ENCODE results near the gene MFF. TPM values are rescaled to one million over a fixed set of nuclear protein-coding genes. Genes with fewer than 3 reads are reported as not detected.
"Not testable (repeated sequence)": the region's sequence is repeated elsewhere in the genome, so short reads cannot be mapped to it uniquely, and the experiment has no call there.

MFF gene
- total and polyA plus RNA-seq, 2 donors (not counting 3 experiments of a cell fraction or from before 2014, with no cell fraction given) = 36.3 to 65.1 TPM

DNA sequence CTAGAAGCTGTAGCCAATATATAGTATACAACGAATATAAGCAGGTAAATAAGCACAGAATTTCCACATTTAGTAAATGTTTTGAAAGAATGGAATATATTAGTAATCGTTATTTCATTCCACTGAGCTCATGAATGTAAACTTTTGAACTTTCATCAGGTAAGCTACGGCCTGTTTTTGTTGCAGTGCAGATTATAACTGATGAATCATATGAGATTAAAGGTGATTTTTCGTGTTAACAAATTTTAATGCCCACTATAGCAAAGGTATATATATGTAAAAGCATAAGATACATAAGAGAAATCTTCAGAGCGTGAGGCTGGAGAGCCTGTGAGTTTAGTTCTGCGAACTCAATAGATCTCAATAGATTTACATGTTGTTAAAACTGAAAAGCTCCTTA, 61.6 kb downstream of the MFF start:
- CTCF ChIA-PET = interaction anchor here (1.4 to 1.8 kb wide), 2 partner anchors 25 to 380 kb away, joined by 3 to 5 read pairs; no protein-coding TSS in a partner anchor
- no peaks in the 10 kb centered on the region for H3K36me3 ChIP-seq (ENCODE audit: control insufficient read depth in 2 of 2, extremely low read depth in 1 of 2, insufficient read depth in 2 of 2, low read length in 2 of 2)
- no TSS peak for BruUV-seq (replicated peaks)

DNA sequence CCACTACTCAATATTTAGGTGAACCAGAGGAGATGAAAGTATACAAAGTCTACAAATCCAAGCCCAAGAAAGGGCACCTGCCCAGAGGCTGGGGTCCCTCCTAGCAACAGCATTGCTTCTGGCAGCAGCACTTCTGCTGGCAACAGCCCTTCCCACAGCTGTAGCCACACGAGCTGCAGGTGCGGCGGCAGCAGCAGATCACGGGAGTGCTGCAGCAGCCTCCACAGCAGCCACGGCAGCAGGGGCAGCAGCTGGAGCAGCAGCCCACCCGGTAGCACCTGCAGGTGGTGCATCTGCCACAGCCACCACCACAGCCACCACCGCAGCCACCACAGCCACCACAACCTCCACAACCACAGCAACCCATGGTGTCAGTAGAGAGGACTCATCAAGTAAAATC, 62.5 kb downstream of the MFF start, which contains the start of gene SCYGR1:
Gene SCYGR1 (minus strand): TSS at position 367 of the 400 bp plus-strand sequence. CDS start 0 bp downstream, at position 367.
- H3K9me3 ChIP-seq (replicated peaks; ENCODE audit: control insufficient read depth, insufficient read depth, low read length); H3K27me3 ChIP-seq (ENCODE audit: control insufficient read depth in 2 of 2, insufficient read depth in 2 of 2, low read length in 2 of 2); H3K9ac ChIP-seq (replicated peaks; ENCODE audit: extremely low read depth, insufficient read depth, low read length); H3K79me2 ChIP-seq (ENCODE audit: control insufficient read depth, insufficient read depth, low read length); dilution Hi-C loops (cut with MboI; ENCODE audit: extremely low pct_ligation_motif_present, low sequenced_read_pairs); H2AFZ ChIP-seq (ENCODE audit: low read depth, low read length); DNase-seq (ENCODE audit: low read depth, low spot score); BruUV-seq (replicated peaks); H4K20me1 ChIP-seq (replicated peaks; ENCODE audit: control insufficient read depth, extremely low read depth, insufficient read depth, low read length); H3K36me3 ChIP-seq (ENCODE audit: control insufficient read depth in 2 of 2, extremely low read depth in 1 of 2, insufficient read depth in 2 of 2, low read length in 2 of 2); H3K4me1 ChIP-seq (ENCODE audit: control insufficient read depth, extremely low read depth, insufficient read depth, low read length); FAIRE-seq; H3K4me2 ChIP-seq (ENCODE audit: insufficient read depth, low read length); intact Hi-C loops (cut with micrococcal nuclease); H3K9me1 ChIP-seq (replicated peaks; ENCODE audit: control insufficient read depth, extremely low read depth, insufficient read depth, low read length); POLR2A ChIA-PET; H3K4me3 ChIP-seq (replicated peaks in 1 of 3; ENCODE audit: insufficient read depth in 1 of 3, low read depth in 1 of 3, low read length in 3 of 3); H3K27ac ChIP-seq (ENCODE audit: insufficient read depth, low read depth, low read length): not testable (repeated sequence)
- CTCF ChIA-PET = interaction anchor here (1.8 kb wide), 1 partner anchor 379 kb away, joined by 5 read pairs; no protein-coding TSS in a partner anchor

More for the DNA sequence above, 61.6 kb downstream of the MFF start:
- DNase-seq (ENCODE audit: low read depth, low spot score) (no peak), FAIRE-seq (no peak)
- no peak overlapping the region for H3K27ac ChIP-seq (ENCODE audit: insufficient read depth, low read depth, low read length)
- H3K9me1 ChIP-seq (replicated peaks; ENCODE audit: control insufficient read depth, extremely low read depth, insufficient read depth, low read length) = no peaks in the 10 kb centered on the region
- H3K4me3 ChIP-seq (replicated peaks in 1 of 3; ENCODE audit: insufficient read depth in 1 of 3, low read depth in 1 of 3, low read length in 3 of 3) = no peak overlapping the region
- H3K9me3 ChIP-seq (replicated peaks; ENCODE audit: control insufficient read depth, insufficient read depth, low read length) = no peaks in the 10 kb centered on the region
- no peak overlapping the region for H3K4me2 ChIP-seq (ENCODE audit: insufficient read depth, low read length)
- H3K9ac ChIP-seq (replicated peaks; ENCODE audit: extremely low read depth, insufficient read depth, low read length) = no peak overlapping the region
- H4K20me1 ChIP-seq (replicated peaks; ENCODE audit: control insufficient read depth, extremely low read depth, insufficient read depth, low read length) = no peaks in the 10 kb centered on the region
- H2AFZ ChIP-seq (ENCODE audit: low read depth, low read length) = no peak overlapping the region
- no peaks in the 10 kb centered on the region for H3K79me2 ChIP-seq (ENCODE audit: control insufficient read depth, insufficient read depth, low read length)
- H3K27me3 ChIP-seq (ENCODE audit: control insufficient read depth in 2 of 2, insufficient read depth in 2 of 2, low read length in 2 of 2) = no peaks in the 10 kb centered on the region
- TF ChIP-seq, protein P1, sequence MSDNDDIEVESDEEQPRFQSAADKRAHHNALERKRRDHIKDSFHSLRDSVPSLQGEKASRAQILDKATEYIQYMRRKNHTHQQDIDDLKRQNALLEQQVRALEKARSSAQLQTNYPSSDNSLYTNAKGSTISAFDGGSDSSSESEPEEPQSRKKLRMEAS (IDR thresholded peaks at IDR 0.05; ENCODE audit: insufficient read depth, insufficient read length) = no peak
- TF ChIP-seq FOS (IDR thresholded peaks at IDR 0.05; ENCODE audit: borderline replicate concordance, insufficient read depth, low read length) (no peak), MYC (IDR thresholded peaks at IDR 0.05; ENCODE audit: low read depth, low read length) (no peak), JUN (IDR thresholded peaks at IDR 0.05; ENCODE audit: borderline replicate concordance, insufficient read depth, insufficient read length, low read depth) (no peak)
- intact Hi-C loops (cut with micrococcal nuclease) (no loop called here), dilution Hi-C loops (cut with MboI; ENCODE audit: extremely low pct_ligation_motif_present, low sequenced_read_pairs) (no loop called here)
- POLR2A ChIA-PET = no interaction called here
- no peaks in the 10 kb centered on the region for H3K4me1 ChIP-seq (ENCODE audit: control insufficient read depth, extremely low read depth, insufficient read depth, low read length)

Measured in endothelial cell of umbilical vein (primary cell).